HG03196 (cell line): Measurements from ENCODE around the gene OR6B1.
"Not testable (repeated sequence)": the region's sequence is repeated elsewhere in the genome, so short reads cannot be mapped to it uniquely, and the experiment has no call there.

ENCODE experiments used
- ATAC-seq: cut with Tn5 transposase; IDR thresholded peaks from one replicate; pipeline ENCODE4 v1.9.1; 2021; ENCODE audit not compliant: unreplicated experiment

The OR6B1 gene

GRCh38 chr7:144004703-144005102, 4.6 kb downstream of the OR6B1 start:
- ATAC-seq, result no peak

- no peak for ATAC-seq
Measured at GRCh38 chr7:144006029-144006691, 6.0 kb downstream of the OR6B1 start.

GRCh38 chr7:144006692-144007042, 6.5 kb downstream of the OR6B1 start:
- ATAC-seq, result no peak

GRCh38 chr7:144009361-144009760, 9.2 kb downstream of the OR6B1 start:
- no peak for ATAC-seq

GRCh38 chr7:144010061-144010460, 9.9 kb downstream of the OR6B1 start:
- not testable (repeated sequence) for ATAC-seq

GRCh38 chr7:144010821-144011220, 10.7 kb downstream of the OR6B1 start:
- ATAC-seq, result not testable (repeated sequence)

GRCh38 chr7:144011458-144012230, 11.5 kb downstream of the OR6B1 start:
- ATAC-seq, result no peak

- no peak for ATAC-seq
Measured at GRCh38 chr7:144018065-144018464, 17.9 kb downstream of the OR6B1 start.

GRCh38 chr7:144019457-144019856, 19.3 kb downstream of the OR6B1 start:
- no peak for ATAC-seq

GRCh38 chr7:144020340-144020739, 20.2 kb downstream of the OR6B1 start:
- ATAC-seq, result no peak

- ATAC-seq, result no peak
Measured at GRCh38 chr7:144022169-144022568, 22.0 kb downstream of the OR6B1 start.

- ATAC-seq, result no peak
Measured at GRCh38 chr7:144023171-144023827, 23.2 kb downstream of the OR6B1 start.

GRCh38 chr7:144024213-144024612, 24.1 kb downstream of the OR6B1 start:
- ATAC-seq, result no peak

- no peak for ATAC-seq
Measured at GRCh38 chr7:144026203-144026883, 26.2 kb downstream of the OR6B1 start.

GRCh38 chr7:144027070-144027469, 26.9 kb downstream of the OR6B1 start:
- no peak for ATAC-seq

GRCh38 chr7:144027974-144028373, 27.9 kb downstream of the OR6B1 start:
- ATAC-seq, result no peak

- no peak for ATAC-seq
Measured at GRCh38 chr7:144028547-144028946, 28.4 kb downstream of the OR6B1 start.

- ATAC-seq, result no peak
Measured at GRCh38 chr7:144032516-144032915, 32.4 kb downstream of the OR6B1 start.

GRCh38 chr7:144032985-144033709, 33.0 kb downstream of the OR6B1 start:
- ATAC-seq, result no peak

GRCh38 chr7:144035385-144035784, 35.3 kb downstream of the OR6B1 start:
- no peak for ATAC-seq
